Measurements from ENCODE around the gene PALLD.

DNA sequence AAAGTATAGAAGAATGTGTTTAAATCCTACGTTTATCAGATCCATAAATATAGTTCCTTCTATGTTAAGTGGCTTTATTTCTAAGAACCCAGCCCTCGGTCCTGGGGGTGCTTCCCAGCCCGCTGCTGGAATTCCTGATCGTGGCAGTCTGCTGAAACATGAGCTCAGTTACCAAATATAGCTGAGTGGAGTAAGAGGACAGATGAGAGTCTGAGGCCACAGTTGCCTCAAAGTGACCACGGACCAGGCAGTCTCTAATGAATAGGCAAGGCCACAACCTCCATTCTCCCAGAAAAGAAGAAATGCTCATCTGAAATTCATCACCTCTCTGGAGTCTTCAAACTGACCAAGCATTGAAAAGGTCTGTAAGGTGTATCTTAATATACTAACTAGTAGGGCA lies at the start of gene PALLD:
- TF ChIP-seq, protein P1, sequence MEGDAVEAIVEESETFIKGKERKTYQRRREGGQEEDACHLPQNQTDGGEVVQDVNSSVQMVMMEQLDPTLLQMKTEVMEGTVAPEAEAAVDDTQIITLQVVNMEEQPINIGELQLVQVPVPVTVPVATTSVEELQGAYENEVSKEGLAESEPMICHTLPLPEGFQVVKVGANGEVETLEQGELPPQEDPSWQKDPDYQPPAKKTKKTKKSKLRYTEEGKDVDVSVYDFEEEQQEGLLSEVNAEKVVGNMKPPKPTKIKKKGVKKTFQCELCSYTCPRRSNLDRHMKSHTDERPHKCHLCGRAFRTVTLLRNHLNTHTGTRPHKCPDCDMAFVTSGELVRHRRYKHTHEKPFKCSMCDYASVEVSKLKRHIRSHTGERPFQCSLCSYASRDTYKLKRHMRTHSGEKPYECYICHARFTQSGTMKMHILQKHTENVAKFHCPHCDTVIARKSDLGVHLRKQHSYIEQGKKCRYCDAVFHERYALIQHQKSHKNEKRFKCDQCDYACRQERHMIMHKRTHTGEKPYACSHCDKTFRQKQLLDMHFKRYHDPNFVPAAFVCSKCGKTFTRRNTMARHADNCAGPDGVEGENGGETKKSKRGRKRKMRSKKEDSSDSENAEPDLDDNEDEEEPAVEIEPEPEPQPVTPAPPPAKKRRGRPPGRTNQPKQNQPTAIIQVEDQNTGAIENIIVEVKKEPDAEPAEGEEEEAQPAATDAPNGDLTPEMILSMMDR (IDR thresholded peaks at IDR 0.05): no peak
- no peak for TF ChIP-seq POLR2A (IDR thresholded peaks at IDR 0.05)
